AG04449 (cell line): Measurements from ENCODE around the gene PITRM1.

Source experiments
- CTCF ChIA-PET: fragments of 350-600 bp; formaldehyde crosslinking; extraction: SDS; loops from one replicate; lab custom pipeline; 2021; ENCODE audit warnings: antibody characterized with exemption; lab: Yijun Ruan, JAX
- POLR2A ChIA-PET: fragments of 400-600, 350-600 bp; formaldehyde crosslinking; extraction: SDS; loops from one replicate; lab custom pipeline; 2020; ENCODE audit warnings: antibody characterized with exemption, inconsistent platforms; lab: Yijun Ruan, JAX
- DNase-seq: peaks from one replicate; pipeline ENCODE4 v3.0.0-alpha.2; 2010; ENCODE audit warnings: low read depth, low spot score
- H3K4me3 ChIP-seq: 2 replicates; pipeline ENCODE4 v1.5.1; 2011; ENCODE audit warnings: low read depth, mild to moderate bottlenecking, control low read depth, low read length
- CTCF ChIP-seq: IDR thresholded peaks from one replicate; pipeline ENCODE4 v1.5.1; 2011; ENCODE audit warnings: mild to moderate bottlenecking, moderate library complexity, low read length, control low read depth, inconsistent platforms; ENCODE audit not compliant: insufficient read depth; ENCODE audit errors: missing control alignments

Gene PITRM1

GRCh38 chr10:3136336-3136735, 36.2 kb downstream of the PITRM1 start:
- POLR2A ChIA-PET = interaction anchor here (1.1 kb wide), 1 partner anchor 28 kb away, joined by 3 read pairs; no protein-coding TSS in a partner anchor
- no peak for DNase-seq
- no peak overlapping the region for H3K4me3 ChIP-seq
- TF ChIP-seq CTCF = no peak
- CTCF ChIA-PET = no interaction called here

- POLR2A ChIA-PET = interaction anchor here (1.1 kb wide), 1 partner anchor 90 kb away, joined by 3 read pairs; no protein-coding TSS in a partner anchor
- no peak for DNase-seq
- H3K4me3 ChIP-seq = no peak overlapping the region
- CTCF ChIA-PET = no interaction called here
- no peak for TF ChIP-seq CTCF
These were observed 37.6 kb downstream of the PITRM1 start for GRCh38 chr10:3135006-3135405.

GRCh38 chr10:3133948-3134347, 38.6 kb downstream of the PITRM1 start:
- TF ChIP-seq CTCF = no peak
- CTCF ChIA-PET = interaction anchor here (0.9 kb wide), 1 partner anchor 11 kb away, joined by 3 read pairs; no protein-coding TSS in a partner anchor
- H3K4me3 ChIP-seq = no peak overlapping the region
- POLR2A ChIA-PET = no interaction called here
- DNase-seq = no peak

GRCh38 chr10:3132036-3133025, 40.3 kb downstream of the PITRM1 start:
- POLR2A ChIA-PET = no interaction called here
- no peak overlapping the region for H3K4me3 ChIP-seq
- no peak for DNase-seq
- CTCF ChIA-PET = interaction anchor here (0.8 kb wide), 1 partner anchor 89 kb away, joined by 3 read pairs; no protein-coding TSS in a partner anchor
- no peak for TF ChIP-seq CTCF

GRCh38 chr10:3131098-3131497, 41.5 kb downstream of the PITRM1 start:
- H3K4me3 ChIP-seq = no peak overlapping the region
- DNase-seq = no peak
- ChIA-PET POLR2A (no interaction called here), CTCF (interaction anchor here (2.4 kb wide), 1 partner anchor 12 kb away, joined by 15 read pairs; no protein-coding TSS in a partner anchor)
- TF ChIP-seq CTCF = no peak
